ENCODE measurements around the gene PSKH1. TPM values are rescaled to one million over a fixed set of nuclear protein-coding genes. Genes with fewer than 3 reads are reported as not detected.
"Not testable (repeated sequence)": the region's sequence is repeated elsewhere in the genome, so short reads cannot be mapped to it uniquely, and the experiment has no call there.

PSKH1 gene
- polyA plus RNA-seq, 12 donors, result 15.6 to 32.5 (median 21.0) TPM; not detected in 1

DNA sequence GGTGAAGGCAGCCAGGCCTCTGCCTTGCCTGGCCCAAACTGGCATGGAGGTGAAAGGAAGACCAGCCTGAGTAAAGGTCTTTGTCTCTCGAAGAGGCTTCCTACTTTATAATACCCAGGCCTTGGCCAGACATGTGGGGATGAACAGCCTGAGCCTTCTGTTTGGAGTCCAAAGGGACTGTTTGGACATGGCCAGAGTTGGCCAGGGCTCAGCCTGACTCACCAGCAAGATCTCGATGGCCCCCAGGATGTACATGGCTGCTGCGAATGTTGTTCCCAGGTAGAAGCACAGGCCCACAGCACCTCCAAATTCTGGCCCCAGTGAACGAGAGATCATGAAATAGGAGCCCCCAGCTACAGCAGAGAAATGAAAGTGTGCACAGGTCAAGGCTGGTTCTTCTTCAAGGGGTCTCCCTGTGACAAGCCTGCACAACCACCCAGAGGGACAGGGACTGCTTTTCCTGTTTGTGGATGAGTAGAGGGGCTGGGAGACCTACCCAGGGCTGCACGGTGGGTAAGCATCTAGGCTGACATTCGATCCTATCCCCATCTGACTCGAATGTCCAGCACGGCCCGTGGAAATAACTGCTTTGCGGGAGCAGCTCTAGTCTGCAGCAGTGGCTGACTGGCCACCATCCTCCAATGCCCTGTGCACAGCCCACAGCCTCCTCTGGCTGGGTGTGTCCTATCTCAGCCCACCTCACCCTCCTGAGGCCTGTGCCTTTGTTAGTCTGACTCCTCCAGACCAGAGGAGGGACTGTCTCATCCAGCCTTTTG is 61.6 kb downstream of the PSKH1 start:
- no peak for DNase-seq

DNA sequence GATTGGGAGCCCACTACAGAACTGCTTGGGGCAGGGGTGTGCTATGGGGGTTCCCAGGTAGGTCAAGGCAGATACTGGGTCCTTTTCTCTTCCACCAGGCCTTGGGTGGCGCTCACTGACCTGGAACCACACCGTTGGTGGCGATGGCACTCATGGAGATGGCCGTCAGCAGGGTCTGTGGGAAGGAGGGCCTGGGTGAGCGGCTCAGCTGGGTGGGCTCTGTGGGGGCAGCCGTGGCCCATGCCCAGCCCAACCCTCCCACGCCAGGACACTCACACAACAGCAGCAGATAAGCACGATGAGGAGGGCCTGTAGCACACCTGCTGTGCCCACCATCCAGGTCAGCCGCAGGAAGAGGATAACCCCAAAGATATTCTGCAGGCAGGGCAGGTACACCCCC is 64.6 kb downstream of the PSKH1 start:
- DNase-seq, result no peak

DNA sequence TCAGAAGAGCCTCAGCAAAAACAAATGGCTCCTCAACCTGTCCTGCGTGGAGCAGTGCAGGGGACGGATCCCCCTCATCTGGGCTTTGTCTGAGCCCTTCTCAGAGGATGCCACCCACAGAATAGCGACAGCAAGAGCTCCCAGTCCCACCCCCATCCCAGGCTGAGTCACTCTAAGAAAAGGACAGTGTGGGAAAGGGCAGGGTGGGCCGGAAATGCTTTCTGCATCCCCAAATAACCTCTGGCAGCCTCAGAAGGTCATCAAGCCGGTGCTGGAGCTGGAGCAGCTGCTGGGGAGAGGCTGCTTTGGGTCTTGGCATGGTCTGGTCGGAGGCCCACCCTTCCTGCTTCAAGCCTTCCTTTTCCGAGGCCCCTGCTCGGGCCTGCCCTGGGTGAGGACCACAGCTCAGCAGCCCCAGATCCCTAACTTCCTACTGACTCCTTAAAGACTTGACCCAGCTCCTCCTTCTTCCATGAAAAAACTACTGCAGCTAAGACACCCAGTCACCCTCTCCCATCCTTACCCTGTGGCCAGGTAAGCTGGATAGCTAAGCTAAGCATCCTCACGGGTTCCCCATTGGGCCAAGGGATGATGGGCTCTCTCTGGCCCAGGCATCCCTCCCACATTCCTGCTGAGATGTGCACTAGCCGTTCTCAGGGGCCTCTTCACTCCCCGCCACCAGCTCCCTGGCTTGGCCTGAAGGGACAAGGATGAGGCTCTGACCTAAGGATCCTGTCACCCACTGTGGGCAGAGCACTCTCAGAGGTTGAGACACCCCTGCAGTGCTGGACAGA is 66.7 kb downstream of the PSKH1 start:
- DNase-seq, result no peak

DNA sequence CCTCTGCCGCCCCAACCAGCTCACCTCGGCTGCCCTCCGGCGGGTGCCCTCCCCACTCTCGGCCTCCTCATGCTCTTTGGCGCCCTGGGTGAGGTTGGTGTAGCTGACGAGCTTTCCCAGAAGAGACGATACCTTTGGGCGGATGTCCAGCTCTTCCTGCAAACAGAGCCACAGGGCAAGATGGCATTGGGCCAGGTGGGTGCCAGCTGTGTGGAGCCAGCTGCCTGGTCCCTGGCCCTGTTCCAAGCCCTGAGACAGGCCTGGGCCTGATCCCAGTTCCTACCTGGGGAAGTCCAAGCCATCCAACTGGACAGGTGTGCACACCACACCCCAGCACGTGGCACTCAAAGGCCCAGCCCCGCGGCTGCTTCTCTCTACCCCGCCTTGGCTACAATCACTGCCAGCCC is 68.5 kb downstream of the PSKH1 start:
- DNase-seq, result no peak

DNA sequence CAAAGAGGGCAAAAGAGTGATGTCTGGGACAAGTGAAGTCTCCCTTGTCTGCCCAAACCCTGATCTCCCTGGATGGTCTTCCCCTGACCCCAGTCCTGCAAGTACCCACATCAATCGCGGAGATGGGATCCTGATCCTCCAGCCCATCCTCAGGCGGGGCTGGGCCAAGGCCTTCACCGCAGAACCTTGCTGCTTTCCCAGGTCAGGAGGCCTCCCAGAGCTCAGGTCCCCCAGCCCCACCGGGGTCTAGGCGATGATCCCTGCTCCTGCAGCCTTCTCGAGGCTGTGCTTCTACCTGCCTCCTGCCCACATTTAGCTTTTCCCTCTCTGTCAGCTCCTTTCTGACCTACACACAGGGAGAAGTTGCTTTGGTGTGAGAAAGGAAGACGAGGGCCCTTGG is 69.1 kb downstream of the PSKH1 start:
- DNase-seq, result no peak

DNA sequence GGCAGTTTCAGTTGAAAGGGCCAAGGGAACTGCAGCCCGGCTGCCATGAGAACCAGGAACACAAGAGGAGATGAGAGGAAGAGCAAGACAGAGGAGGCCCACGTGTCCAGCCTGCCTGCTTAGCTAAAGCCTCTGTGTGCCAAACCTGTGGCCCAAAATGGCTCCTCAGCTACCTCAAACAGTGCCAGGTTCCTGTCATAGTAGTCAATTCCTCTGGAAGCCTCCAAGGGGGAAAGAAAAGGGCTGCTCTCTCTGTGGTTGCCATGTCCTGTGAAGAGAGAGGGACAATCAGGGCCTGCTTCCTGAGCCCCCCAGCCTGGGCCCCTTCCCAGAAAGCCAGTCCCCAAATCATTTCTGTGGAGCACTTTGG is 70.2 kb downstream of the PSKH1 start:
- no peak for DNase-seq

DNA sequence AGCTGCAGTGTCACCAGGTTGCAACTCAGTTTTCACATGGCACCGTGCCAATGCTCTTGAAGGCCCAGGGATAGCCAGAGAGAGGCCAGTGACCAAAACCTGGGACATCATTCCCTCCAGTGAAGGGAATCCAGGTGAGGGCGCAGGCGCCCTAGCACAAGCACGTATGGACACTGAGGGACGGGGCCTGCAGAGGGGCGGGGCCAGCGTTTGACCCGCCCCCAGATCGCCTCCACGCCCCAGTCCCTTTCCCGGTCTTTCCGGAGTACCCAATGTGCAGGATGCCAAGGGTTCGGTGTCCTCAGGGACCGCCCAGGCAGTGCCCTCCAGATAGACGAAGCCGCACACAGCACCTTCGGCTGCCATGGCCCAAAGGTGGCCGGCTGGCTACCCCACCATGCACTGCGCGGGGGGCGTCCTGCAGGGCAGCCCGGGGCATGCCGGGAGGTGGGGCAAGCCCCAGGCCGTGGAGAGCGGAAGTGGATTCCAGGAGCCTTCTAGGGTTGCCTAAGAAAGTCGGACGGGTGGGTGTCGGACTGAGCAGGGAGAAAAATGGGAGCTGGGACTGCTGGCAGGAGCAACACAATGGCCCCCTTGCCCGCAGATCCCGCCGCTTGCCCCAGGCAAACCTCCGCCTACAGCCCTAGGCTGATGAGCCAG is 70.7 kb downstream of the PSKH1 start:
- DNase-seq, result no peak

DNA sequence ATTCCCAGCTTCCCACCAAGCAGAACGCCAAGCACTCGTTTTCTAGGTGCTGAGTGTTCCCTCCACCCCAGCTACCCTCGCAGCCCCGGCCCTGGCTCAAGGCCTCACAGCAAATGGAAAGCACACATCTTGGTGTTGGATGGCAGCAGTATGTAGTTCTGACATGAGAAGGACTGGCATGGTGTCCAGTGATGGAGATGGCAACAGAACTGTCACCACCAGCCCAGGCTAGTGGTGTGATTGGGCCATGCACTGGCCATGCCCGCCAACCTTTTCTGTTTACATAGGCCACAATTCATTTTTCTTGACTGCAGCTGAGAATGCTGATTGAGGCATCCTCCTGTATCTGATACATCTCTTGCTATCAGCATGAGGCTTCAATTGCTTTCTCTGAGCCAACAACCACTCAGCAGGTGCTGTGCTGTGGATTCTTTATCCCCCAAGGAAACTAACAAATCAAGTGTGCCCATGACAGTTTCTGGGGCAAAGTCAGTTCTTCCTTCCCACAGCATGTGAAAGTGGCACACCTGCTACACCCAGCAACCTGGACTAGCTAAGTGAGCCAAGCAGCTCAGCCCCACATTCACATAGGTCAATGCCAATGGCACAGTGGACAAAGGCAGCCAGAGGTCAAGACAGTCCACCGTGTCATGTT is 71.5 kb downstream of the PSKH1 start:
- DNase-seq, result no peak

DNA sequence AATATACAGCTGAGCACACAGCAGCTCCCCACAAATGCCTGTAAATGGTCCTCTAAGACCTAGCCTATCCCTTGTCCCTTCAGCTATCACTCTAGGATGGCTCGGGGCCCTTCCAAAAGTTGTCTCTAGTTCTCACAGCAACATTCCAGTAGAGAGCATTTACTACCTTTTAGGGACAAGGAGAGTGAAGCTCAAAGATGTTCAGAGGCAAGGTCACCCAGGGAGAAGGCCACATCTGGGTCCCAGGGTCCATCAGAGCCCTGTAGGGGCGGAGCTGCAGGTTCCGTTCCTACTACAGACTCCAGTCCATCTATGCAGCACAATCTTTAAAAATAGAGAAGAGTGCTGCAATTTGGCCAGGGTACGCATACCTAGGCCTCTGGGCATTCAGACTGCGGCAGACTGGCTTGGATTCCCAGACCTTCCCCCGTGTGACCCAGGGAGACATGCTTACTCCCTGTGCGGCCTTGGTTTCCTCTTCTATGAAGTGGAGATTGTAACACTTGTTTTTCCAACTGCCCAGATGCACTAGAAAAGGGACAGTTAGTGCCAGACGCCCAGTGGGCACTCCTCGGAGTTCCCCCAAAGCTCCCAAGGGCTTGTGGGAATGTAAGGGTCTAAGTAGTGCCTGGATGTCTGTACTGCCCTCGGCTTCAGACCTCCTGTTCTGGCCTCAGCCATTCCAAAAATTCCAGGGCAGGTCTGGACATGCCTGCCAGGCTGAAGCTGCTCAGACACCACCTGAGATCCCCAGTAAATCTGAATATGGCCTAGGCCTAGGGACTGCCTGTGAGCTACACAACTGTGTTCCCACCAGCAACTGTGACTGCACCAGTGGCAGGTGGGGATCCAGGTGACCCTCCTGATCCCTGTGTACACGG is 72.9 kb downstream of the PSKH1 start:
- no peak for DNase-seq

DNA sequence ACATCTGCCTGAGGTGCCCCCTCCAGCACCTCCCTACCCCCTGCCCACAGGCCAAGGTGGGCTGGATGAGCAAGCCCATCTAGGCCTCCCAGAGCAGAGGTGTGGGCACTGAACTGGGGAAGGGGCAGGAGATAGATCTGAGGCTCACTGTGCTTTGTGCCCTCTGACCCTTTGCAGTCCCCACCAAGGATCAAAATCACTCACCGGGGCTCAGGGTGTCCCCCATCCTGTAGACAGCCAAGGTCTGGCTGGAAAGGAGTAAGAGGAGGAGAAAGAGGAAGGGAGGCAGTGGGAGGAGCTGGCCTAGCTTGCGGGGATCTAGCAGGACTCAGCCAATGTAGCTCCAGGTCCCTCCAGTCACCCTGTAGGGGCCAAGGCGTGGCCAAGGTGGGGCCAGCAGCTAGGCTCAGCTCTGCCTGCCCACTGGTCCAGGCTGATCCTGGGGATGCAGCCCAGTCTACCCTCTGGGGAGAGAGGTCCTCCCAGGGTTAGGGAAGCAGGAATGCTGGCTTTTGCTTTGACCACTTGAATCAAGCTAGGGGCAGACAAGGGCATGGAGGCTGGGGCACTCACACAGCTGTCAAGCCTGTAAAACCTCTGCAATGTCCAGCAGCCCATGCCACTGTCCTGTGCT is 73.6 kb downstream of the PSKH1 start:
- no peak for DNase-seq

DNA sequence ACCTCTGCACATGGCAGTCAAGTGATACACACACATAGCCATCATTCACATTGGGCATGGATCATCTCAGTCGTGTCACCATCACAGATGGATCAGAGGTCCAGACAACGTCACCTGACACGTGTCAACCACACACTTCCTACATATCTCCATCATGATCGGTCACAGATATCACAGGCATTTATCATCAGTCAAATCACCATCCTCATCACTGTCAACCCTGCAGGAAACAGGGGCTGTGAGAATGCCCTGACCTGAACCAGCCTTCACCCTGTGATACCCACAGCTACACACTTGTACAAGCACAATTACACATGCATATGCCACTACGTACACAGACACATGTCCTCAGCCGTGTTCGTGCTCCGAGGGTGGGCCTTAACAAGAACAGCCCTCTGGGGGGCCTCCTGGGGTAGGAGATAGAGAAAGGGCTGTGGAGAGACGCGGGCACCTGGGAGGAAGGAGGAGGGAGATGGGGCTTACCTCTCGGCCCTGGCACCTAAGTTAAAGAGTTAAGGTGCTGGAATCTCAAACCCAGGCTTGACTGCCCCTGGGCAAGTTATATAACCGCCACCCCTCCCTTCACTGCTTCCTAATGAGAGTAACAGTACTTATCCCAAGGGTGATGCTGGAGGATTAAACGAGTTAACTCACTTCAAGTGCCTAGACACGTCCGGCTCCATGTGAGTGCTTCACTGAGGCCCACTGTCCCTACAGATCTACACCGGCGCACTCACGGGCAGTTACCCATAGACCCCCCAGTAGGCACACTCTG is 74.3 kb downstream of the PSKH1 start:
- no peak for DNase-seq

DNA sequence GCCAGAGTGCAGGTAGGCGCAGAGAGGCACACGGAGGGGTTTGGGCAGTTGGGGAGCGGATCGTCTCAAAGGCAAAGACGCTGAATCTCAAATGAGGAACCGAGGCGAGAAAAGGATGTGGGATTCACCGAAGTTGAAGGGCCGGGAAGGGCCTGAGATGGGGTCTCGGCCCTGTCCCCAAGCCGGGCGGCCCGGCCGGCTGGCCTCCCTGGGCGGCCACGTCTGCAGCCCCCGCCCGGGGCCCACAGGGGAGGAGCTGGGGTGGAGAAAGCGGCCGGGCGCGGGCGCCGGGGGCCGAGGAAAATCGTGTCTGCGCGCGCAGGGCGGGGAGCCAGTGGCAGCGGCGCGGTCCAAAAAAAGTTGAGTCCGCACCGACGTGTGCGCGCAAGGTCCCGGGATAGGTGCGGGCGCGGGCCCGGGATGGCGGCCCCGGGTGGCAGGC is 74.9 kb downstream of the PSKH1 start:
- DNase-seq, result peak; percentile 45

DNA sequence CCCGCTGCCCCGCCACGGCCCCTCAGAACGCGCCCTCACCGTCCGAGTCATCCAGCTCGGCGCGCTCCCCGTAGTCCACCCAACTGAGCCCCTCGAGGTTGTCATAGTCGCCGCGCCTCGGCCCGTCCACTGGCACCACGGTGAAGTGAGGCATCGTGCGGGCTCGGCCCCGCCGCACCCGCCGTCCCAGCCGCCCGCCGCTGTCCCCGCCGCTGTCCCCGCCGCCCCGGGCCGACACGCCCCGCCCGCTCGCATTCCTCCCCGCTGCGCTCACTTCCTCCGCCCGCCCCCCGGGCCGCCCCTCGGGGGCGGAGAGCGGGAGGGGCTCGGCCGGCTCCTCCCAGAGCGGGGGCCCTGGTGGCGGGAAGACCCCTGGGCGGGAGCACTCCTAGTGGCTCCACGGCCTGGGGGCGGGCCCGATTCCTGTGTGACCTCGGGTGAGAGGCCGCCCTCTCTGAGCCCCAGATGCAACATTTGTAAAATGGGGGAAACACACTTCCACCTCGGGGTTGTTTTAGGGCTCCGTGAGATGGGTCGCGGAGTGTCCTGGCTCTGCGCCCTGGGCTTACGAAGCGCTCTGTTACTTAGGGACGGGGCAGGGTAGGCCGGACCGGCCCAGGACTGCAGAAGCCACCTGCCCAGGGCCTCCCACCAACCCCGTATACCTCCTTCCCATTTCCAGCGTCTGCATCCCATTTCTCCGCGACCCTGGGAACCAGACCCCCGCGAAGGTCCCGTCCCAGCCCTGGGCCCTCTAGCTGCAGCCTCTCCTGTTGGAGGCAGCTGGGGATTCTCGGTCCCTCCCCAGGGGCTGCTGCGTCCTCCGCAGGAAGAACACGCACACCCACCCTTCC is 75.6 kb downstream of the PSKH1 start, which contains the start of gene SLC12A4:
TSS of gene SLC12A4 (minus strand) at position 238 of the 854 bp plus-strand sequence. CDS start at position 154, 84 bp downstream.
- DNase-seq, result peak; percentile 87

DNA sequence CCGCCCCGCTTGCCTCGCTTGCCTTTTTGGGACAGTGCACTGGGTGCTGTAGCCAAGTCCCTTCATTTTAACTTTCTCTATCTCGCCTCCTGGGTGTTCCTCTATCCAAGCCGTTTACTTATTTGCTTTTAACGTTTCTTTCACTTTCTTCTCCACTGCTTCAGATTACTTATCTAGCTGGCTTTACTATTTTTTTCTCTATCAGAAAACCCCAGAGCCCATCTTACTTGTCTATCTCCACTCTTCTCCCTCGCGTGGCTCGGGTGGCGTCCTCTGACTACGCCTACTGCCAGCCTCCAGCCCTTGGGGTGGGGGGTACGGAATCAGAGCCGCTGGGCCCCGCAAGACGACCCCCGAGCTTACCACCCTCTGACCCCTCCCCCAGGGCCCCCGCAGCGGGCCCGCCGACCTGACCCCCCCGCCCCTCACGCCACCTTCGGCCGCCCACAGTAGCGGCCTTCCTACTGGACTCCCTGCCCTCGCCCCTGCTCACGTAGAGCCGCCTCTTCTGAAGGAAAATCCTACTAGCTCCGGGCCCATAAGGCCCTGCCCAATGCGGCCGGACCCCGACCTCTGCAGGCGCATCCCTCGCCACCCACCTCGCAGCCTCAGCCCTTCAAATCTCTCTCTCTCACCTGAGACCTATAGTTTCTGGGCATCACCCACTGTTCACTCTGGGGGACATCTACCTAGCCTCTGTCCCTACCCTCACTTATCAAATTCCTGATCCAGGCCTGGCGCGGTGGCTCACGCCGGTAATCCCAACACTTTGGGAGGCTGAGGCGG is 76.4 kb downstream of the PSKH1 start:
- no peak for DNase-seq

DNA sequence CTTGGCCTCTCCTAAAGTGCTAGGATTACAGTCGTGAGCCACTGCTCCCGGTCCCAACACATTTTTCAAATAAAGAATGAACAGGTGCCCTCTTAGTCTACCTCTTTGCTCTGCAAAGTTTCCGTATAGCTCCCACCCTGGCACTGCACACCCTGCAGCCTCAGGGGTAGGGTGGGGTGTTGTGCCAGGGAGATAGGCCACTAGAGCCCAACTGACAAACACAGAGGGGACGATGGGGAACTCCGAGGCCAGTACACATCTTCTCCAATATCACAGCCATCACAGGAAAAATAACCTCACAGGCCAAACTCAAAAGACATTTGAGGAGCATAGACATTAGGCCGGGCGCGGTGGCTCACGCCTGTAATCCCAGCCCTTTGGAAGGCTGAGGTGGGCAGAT is 78.1 kb downstream of the PSKH1 start:
- DNase-seq, result no peak

DNA sequence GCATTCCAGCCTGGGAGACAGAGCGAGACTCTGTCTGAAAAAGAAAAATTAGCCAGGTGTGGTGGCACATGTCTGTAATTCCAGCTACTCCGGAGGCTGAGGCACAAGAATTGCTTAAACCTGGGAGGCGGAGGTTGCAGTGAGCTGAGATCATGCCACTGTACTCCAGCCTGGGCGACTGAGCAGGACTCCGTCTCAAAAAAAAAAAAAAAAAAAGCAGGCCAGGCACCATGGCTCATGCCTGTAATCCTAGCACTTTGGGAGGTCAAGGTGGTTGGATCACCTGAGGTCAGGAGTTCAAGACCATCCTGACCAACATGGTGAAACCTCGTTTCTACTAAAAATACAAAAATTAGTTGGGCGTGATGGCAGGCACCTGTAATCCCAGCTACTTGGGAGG is 79.2 kb downstream of the PSKH1 start:
- not testable (repeated sequence) for DNase-seq

DNA sequence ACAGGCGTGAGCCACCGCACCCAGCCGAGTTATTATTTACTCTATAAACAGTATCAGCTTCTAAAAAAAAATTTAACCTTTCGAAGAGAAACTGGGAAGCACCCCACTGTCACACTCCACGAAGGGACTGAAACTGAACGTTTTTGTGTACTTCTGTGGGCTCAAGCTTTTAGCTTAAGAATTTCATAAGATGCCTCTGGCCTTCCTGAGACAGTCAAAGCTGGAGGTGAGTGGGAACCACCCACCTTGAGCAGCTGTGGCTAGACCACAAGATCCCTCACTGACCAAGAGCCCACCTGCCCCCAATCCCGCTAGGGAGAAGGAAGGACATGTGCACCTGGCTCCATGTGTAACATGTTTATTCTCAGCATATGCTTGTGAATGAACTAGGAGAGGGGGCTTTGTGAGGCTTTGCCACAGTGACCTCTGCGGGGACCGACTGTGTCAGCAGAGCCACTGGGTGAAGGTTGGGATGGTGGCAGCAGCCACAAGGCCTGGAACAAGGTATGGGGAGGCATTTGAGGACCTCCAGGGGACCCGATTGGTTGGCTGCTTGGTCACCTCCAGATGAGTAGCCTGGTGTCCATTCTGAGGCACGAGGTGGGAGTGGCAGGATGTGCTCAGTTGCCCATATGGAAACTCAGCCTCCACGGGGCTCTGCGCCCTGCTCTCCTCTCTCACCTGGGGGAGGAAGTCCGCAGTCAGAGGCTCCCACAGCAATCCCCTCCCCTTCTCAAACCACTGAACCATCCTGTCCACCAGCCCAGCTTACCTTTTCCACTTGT is 82.5 kb downstream of the PSKH1 start:
- DNase-seq, result no peak

All from muscle of arm (tissue), 12 donors.